Astrocyte (in vitro differentiated cells and primary cell): ENCODE results near the gene TMEM81.

Source experiments
- CTCF ChIP-seq: IDR thresholded peaks from 2 replicates; pipeline ENCODE4 v1.5.1; 2011; ENCODE audit warnings: low read depth, mild to moderate bottlenecking, inconsistent platforms, low read length, moderate library complexity; ENCODE audit not compliant: insufficient read depth
- EZH2 ChIP-seq: IDR thresholded peaks from 2 replicates; pipeline ENCODE4 v1.6.1; 2012; ENCODE audit warnings: mild to moderate bottlenecking, low read length, inconsistent platforms; ENCODE audit not compliant: insufficient read depth

GRCh38 chr1:205043866-205044265 is 40.4 kb downstream of the TMEM81 start:
- TF ChIP-seq CTCF (no peak), EZH2 (no peak)
